Left lung (tissue), 10 donors: Measurements from ENCODE around the gene SF3A1. TPM values are rescaled to one million over a fixed set of nuclear protein-coding genes. Genes with fewer than 3 reads are reported as not detected.
A peak's percentile ranks its signal among the peaks of the same experiment; 100 is the strongest.

Experiments used
- ATAC-seq: fragments of 200-7000 bp; cut with Tn5 transposase; one replicate; pipeline ENCODE4 v1.9.1; 2020; ENCODE audit warnings: moderate library complexity
- DNase-seq, 4 donors: peaks; one replicate each; pipeline ENCODE4 v3.0.0-alpha.2; 2013 to 2020
- H3K27ac ChIP-seq, 2 donors: fragments of 200-600 bp; sonication (generic) in 1 of 2; one replicate each; pipeline versions ENCODE4 v1.5.0 to v1.8.0; 2020 to 2021
- H3K27me3 ChIP-seq, 2 donors: fragments of 200-600 bp; sonication (generic) in 1 of 2; one replicate each; pipeline versions ENCODE4 v1.5.0 to v1.8.0; 2020 to 2021
- H3K36me3 ChIP-seq, 2 donors: fragments of 200-600 bp; sonication (generic) in 1 of 2; one replicate each; pipeline versions ENCODE4 v1.5.0 to v1.8.0; 2020 to 2021
- H3K4me1 ChIP-seq, 2 donors: fragments of 200-600 bp; one replicate each; pipeline ENCODE4 v1.8.0; 2021
- H3K4me3 ChIP-seq, 2 donors: fragments of 200-600 bp; sonication (generic) in 1 of 2; one replicate each; pipeline versions ENCODE4 v1.5.0 to v1.8.0; 2020 to 2021; ENCODE audit warnings: mild to moderate bottlenecking in 1 of 2
- H3K9me3 ChIP-seq, 2 donors: fragments of 200-600 bp; sonication (generic) in 1 of 2; one replicate each; pipeline versions ENCODE4 v1.5.0 to v1.8.0; 2020 to 2021
- CTCF ChIP-seq, 2 donors: fragments of 200-600 bp; sonication (generic) in 1 of 2; IDR thresholded peaks; one replicate each; pipeline versions ENCODE4 v1.5.0 to v1.8.0; 2021; ENCODE audit warnings: antibody characterized with exemption in 2 of 2
- intact Hi-C, 2 donors: fragments of 100-400 bp; cut with DNase I; formaldehyde crosslinking; loops; one replicate each; pipeline versions ENCODE4 v1.11.2 to v1.14.2; 2022
- polyA plus RNA-seq, 6 donors: library from polyadenylated mRNA; unstranded; fragments of 120-200 nt; gene quantifications; one replicate each; pipeline ENCODE4 v1.2.1, GENCODE V29; 2013; ENCODE audit not compliant: insufficient read length in 6 of 6
- total RNA-seq, 2 donors: library from RNA; stranded (reverse); fragmentation: NEBNext Ultra II Directional; extraction: Animal tissue kit (Norgen Biotek cat#: 25700); gene quantifications; one replicate each; pipeline ENCODE4 v1.2.1, GENCODE V29; 2021
- donor health status: DM: no; HTN: yes; CAD: no.
- donor health status: DM: no; HTN: no; CAD: no.

SF3A1 gene
- total and polyA plus RNA-seq, 8 donors = 119 to 154 (median 137) TPM

GRCh38 chr22:30317778-30318177 lies 38.9 kb downstream of the SF3A1 start:
- ATAC-seq = no peak
- DNase-seq = no peak
- no peak for TF ChIP-seq CTCF (IDR thresholded peaks at IDR 0.05)
- H3K4me1 ChIP-seq = peaks cover 15 to 96% of the 10 kb centered on the region in 2 donors
- H3K36me3 ChIP-seq = peaks cover 0 to 13% of the 10 kb centered on the region in 2 donors
- no peak overlapping the region for H3K27ac ChIP-seq
- H3K27me3 ChIP-seq = no peaks in the 10 kb centered on the region
- no peaks in the 10 kb centered on the region for H3K9me3 ChIP-seq
- intact Hi-C loops = no loop called here
- no peak overlapping the region for H3K4me3 ChIP-seq

- H3K4me3 ChIP-seq = no peak overlapping the region
- intact Hi-C loops = no loop called here
- H3K27ac ChIP-seq = no peak overlapping the region
- H3K9me3 ChIP-seq = no peaks in the 10 kb centered on the region
- DNase-seq = no peak
- H3K27me3 ChIP-seq = no peaks in the 10 kb centered on the region
- H3K36me3 ChIP-seq = peaks cover 0 to 11% of the 10 kb centered on the region in 2 donors
- peaks cover 28 to 96% of the 10 kb centered on the region in 2 donors for H3K4me1 ChIP-seq
- no peak for ATAC-seq
- no peak for TF ChIP-seq CTCF (IDR thresholded peaks at IDR 0.05)
These were observed 40.6 kb downstream of the SF3A1 start for GRCh38 chr22:30315962-30316576.

- peaks cover 0 to 4% of the 10 kb centered on the region in 2 donors for H3K36me3 ChIP-seq
- H3K4me1 ChIP-seq = peaks cover 39 to 98% of the 10 kb centered on the region in 2 donors
- DNase-seq (no peak), ATAC-seq (no peak)
- intact Hi-C loops = no loop called here
- no peak for TF ChIP-seq CTCF (IDR thresholded peaks at IDR 0.05)
- H3K4me3 ChIP-seq = no peak overlapping the region
- H3K27ac ChIP-seq = peak overlapping the region in 1 of 2 donors; percentile 2
- no peaks in the 10 kb centered on the region for H3K27me3 ChIP-seq
- H3K9me3 ChIP-seq = no peaks in the 10 kb centered on the region
These were observed 41.8 kb downstream of the SF3A1 start for GRCh38 chr22:30314915-30315314.

GRCh38 chr22:30313527-30314363 lies 42.9 kb downstream of the SF3A1 start:
- no peak overlapping the region for H3K4me3 ChIP-seq
- H3K27me3 ChIP-seq = no peaks in the 10 kb centered on the region
- no peaks in the 10 kb centered on the region for H3K9me3 ChIP-seq
- TF ChIP-seq CTCF (IDR thresholded peaks at IDR 0.05) = no peak
- no peaks in the 10 kb centered on the region for H3K36me3 ChIP-seq
- intact Hi-C loops = no loop called here
- ATAC-seq = no peak
- DNase-seq = no peak
- H3K4me1 ChIP-seq = peaks cover 37 to 98% of the 10 kb centered on the region in 2 donors
- no peak overlapping the region for H3K27ac ChIP-seq

GRCh38 chr22:30312053-30312452 lies 44.6 kb downstream of the SF3A1 start:
- ATAC-seq = no peak
- Histone ChIP-seq H3K36me3 (no peaks in the 10 kb centered on the region), H3K27me3 (no peaks in the 10 kb centered on the region), H3K27ac (peak overlapping the region; percentile 80 to 84), H3K9me3 (no peaks in the 10 kb centered on the region), H3K4me3 (no peak overlapping the region), H3K4me1 (peaks cover 32 to 98% of the 10 kb centered on the region in 2 donors)
- intact Hi-C loops = no loop called here
- no peak for DNase-seq
- no peak for TF ChIP-seq CTCF (IDR thresholded peaks at IDR 0.05)
